Astrocyte of the cerebellum (primary cell): ENCODE measurements around the gene CLDN16.

Experiments
- DNase-seq: peaks from one replicate; pipeline ENCODE4 v3.0.0-alpha.2; 2011; ENCODE audit warnings: low read depth
- H3K4me3 ChIP-seq: 2 replicates; pipeline ENCODE4 v1.5.1; 2011; ENCODE audit warnings: mild to moderate bottlenecking, low read depth, low read length, moderate library complexity
- in situ Hi-C: cut with HindIII; loops from 2 replicates; pipeline ENCODE4 v1.10.0; 2017; ENCODE audit warnings: low sequenced_read_pairs
- TF ChIP-seq, protein P1 (sequence below): IDR thresholded peaks from 2 replicates; pipeline ENCODE4 v1.5.1; 2012; ENCODE audit warnings: low read length, low read depth, moderate library complexity, mild to moderate bottlenecking; ENCODE audit errors: missing control alignments

The CLDN16 gene

DNA sequence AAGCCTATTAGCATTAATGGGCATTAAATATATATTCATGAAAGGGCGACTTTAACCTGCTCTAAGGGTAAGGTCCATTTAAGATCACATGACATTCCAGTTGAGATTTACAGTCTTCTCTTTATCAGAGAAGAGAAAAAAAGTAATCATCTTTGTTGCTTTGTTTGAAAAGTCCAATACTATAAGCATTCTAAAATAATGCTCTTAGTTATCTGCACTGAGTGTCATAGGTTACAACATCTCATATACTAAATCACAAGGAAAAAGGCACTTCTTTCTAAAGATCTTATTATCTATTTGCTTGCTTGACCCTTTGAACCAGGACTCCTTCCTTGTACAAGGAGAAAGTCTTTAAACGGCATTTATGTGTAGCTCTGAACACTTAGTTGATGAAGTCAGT is 60.3 kb downstream of the CLDN16 start:
- in situ Hi-C loops, result no loop called here
- no peak overlapping the region for H3K4me3 ChIP-seq
- TF ChIP-seq, protein P1, sequence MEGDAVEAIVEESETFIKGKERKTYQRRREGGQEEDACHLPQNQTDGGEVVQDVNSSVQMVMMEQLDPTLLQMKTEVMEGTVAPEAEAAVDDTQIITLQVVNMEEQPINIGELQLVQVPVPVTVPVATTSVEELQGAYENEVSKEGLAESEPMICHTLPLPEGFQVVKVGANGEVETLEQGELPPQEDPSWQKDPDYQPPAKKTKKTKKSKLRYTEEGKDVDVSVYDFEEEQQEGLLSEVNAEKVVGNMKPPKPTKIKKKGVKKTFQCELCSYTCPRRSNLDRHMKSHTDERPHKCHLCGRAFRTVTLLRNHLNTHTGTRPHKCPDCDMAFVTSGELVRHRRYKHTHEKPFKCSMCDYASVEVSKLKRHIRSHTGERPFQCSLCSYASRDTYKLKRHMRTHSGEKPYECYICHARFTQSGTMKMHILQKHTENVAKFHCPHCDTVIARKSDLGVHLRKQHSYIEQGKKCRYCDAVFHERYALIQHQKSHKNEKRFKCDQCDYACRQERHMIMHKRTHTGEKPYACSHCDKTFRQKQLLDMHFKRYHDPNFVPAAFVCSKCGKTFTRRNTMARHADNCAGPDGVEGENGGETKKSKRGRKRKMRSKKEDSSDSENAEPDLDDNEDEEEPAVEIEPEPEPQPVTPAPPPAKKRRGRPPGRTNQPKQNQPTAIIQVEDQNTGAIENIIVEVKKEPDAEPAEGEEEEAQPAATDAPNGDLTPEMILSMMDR, result no peak
- no peak for DNase-seq

DNA sequence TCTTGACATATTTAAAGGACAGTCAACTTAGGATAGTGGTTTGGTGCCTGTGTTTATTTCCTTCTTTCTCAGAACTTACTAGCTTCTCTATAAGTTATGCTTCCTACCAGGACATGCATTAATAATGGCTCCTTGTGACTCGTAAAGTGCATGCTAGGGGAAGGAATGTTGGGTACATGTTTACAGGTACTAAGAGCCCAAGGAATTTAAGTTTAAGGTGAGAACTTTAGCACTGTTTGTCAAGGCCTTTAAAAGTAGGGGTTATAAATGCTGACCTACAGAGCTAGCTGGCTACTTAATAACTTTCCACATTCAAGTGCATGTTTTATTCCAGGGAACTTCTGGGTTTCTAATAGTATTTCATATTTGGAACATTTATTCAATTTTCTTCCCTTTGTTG is 61.8 kb downstream of the CLDN16 start, which contains the start of gene TMEM207:
Gene TMEM207, minus strand, starts transcription at position 101 of the 400 bp plus-strand sequence. Its CDS starts 92 bp downstream, at position 9.
- TF ChIP-seq, protein P1, result no peak
- DNase-seq, result no peak
- in situ Hi-C loops, result no loop called here
- no peak within 1 kb of the TSS for H3K4me3 ChIP-seq

DNA sequence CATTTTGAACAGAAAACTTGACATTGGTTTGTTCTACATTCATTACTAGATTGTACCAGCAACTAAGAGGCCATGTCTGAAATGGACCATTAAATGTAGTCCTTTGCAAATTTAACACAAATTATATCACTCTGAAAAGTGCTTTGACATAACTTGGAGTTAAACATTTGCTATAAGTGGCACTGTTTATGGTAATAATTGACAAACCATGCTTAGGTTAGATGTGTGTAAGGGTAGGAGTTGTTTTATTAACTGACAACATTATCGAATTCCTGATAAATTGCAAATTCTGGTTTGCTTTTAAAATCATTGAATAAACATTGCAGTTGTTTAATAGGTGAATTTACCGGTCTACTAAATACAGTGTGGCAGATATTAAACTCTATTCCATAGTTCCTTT is 67.9 kb downstream of the CLDN16 start:
- TF ChIP-seq, protein P1, result no peak
- H3K4me3 ChIP-seq, result no peak overlapping the region
- no peak for DNase-seq
- in situ Hi-C loops, result no loop called here

DNA sequence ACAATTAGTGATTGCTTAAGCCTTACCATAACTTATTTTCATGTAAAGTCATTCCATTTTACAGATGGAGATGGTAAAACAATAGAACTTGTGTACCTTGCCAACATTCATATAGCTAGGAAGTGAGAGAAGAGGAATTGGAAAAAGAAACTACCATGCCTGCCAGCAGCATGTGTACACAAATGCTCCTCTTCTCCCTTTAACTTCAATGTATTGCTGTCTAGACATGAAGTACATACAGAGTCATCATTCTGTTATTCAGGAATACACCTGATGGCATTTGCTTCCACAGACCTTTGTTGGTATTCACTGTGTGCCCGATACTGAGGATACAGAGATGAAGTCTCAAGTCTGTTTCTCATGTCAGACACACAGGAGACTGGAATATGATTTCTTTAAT is 68.8 kb downstream of the CLDN16 start:
- TF ChIP-seq, protein P1, result no peak
- H3K4me3 ChIP-seq, result no peak overlapping the region
- in situ Hi-C loops, result no loop called here
- DNase-seq, result no peak

DNA sequence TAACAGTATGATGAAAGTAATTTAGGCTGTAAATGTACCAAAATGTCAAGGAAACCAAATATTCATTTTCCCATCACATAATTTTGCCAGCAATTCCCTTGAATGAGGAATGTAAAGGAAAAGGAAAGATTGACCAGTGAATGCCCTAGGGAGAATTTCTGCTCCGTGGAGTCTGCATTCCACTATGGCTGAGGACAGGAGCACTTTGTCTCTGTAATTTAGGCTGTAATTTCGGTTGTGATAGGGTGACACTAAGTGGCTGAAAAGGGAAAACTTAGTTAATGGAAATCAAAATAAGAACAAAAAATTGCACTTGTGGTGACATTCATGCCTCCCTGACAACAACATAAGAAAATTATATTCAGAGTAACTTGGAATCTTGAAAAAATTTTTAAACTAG is 70.1 kb downstream of the CLDN16 start:
- TF ChIP-seq, protein P1, result no peak

More for the DNA sequence above, 70.1 kb downstream of the CLDN16 start:
- in situ Hi-C loops, result no loop called here
- no peak for DNase-seq
- H3K4me3 ChIP-seq, result no peak overlapping the region
